NCI-H774 (cell line): ENCODE data around the gene HSD11B1.
"Not testable (repeated sequence)": the region's sequence is repeated elsewhere in the genome, so short reads cannot be mapped to it uniquely, and the experiment has no call there.

Source experiments
- DNase-seq: peaks from one replicate; lab custom pipeline; 2025; lab: John Stamatoyannopoulos, UW

The HSD11B1 gene

GRCh38 chr1:209691237-209691636 is 13.4 kb upstream of the HSD11B1 start:
- DNase-seq: no peak

DNA sequence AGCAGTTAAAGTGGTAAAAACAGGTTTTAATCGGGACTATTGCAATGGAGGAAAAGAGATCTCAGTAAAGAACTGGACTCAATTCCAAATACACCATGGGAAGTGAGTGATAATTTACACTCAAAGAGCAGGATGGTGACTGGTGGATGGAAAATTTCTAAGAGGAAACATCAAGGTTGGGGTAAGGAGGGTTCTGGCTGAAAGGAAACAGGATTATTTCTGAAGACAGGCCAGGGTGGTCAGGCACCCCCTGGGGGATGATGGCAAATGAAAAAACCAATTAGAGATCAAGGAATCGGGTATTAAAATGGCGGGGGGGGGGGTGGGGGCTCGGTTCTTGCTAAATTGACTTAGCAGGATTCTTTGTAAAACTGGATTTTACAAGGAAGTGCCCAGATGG is 12.3 kb upstream of the HSD11B1 start:
- DNase-seq: no peak

DNA sequence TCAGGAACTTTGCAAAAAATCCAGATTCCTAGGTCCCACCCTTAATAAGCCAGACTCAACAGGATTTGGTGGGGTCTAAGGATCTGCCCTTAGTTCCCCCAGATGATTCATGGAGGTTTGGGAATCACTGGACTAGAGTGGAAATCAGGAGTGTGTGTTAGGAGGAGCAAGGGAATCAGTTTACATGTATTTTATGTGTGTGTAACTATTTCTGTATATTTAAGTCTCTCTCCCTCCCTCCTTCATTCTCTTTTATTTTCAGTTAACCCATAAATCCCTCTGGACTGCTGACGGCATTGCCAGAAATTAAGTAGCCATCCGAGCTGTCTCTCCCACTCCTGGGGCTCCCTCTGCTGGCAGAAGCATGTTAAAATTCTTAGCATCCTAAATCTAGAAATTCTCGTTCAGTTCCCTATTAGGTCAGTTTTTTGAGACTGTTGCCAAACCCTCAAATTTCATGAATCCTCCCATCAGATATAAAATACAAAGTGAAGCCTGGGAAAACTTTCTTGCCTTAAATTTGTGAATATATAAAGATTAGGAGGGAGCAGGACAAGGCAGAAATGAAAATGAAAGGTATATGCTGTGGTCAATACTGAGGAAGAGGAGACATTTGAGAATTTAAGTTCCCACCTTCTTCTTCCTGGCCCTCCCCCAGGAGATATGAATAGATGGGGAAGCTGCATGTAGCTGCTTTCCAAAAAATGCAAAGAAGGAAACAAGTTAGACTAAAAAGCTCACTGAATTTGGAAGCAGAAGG is 11.7 kb upstream of the HSD11B1 start:
- peak; percentile 59 for DNase-seq

- DNase-seq: no peak
These were observed 8.0 kb upstream of the HSD11B1 start for GRCh38 chr1:209696673-209697072.

- no peak for DNase-seq
These were observed 7.5 kb upstream of the HSD11B1 start for GRCh38 chr1:209697126-209697525.

DNA sequence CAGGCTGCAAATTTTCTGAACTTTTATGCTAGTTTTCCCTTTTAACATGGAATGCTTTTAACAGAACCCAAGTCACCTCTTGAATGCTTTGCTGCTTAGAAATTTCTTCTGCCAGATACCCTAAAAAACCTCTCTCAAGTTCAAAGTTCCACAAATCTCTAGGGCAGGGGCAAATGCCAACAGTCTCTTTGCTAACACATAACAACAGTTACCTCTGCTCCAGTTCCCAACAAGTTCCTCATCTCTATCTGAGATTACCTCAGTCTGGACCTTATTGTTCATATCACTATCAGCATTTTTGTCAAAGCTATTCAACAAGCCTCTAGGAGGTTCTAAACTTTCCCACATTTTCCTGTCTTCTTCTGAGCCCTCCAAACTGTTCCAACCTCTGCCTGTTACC is 4.0 kb upstream of the HSD11B1 start:
- not testable (repeated sequence) for DNase-seq

- DNase-seq: no peak
These were observed 1.8 kb upstream of the HSD11B1 start for GRCh38 chr1:209702832-209703231.

DNA sequence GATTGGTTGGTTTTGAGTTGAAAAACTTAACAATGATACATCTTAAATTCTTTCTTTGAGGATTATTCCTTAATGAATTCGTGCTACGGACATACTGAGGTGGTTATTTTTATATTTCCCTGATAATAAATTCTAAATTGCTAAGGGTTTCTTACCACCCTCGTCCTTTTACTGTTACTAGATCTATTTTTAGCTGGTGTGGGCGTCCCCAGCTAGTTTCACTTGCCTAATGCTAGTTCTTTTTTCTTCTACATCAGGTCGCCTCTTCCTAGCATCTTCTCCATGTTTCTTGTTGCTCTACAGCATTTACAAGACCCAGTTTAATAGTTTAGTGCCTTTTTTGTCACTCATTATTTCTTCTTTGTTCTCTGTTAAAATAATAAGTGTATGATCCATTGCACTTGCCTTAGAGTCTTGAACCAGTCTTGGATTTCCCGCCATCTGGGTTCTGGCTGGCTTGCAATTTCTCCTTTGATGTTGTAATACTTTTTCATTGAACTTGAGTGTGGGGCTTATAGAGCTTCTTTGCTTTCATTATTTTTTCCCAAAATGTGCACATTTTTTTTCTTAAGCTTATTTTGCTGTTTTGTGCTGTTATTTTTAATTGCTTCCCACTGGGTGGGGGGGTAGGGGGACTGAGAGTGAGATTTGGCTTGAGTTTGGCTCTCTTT is 677 bp upstream of the HSD11B1 start:
- no peak for DNase-seq

GRCh38 chr1:209705033-209705598 is 470 bp downstream of the HSD11B1 start:
- DNase-seq: no peak

DNA sequence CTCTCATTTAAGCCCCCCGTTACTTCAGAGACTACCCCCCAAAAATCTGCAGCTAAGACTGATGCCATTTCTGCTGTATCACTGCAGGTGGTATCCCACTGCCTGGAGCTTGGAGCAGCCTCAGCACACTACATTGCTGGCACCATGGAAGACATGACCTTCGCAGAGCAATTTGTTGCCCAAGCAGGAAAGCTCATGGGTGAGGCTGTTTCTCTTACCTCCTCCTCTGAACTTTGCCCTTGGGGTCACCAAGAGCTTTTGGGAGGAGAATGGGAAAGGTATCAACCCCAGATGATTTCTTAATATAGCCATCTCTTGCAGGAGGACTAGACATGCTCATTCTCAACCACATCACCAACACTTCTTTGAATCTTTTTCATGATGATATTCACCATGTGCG is 2.0 kb downstream of the HSD11B1 start:
- DNase-seq: no peak

DNA sequence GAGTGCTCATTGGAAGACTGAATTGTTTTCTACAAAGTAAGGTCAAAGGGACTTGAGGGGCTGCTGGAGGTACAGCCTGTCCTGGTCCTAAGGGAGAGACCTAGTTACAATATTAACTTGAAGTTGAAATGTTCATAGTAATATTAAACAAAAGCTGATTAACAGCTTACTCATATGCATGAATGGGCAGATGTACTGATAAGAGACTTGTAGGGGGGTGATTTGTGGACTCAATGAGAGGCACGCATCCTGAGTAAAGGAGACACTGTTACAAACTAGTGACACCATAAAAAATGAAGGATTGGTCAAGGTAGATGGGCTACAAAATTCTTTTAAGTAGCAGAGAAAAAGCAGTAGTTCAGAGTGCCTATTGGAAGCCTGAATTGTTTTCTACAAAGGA is 2.7 kb downstream of the HSD11B1 start:
- DNase-seq: no peak

DNA sequence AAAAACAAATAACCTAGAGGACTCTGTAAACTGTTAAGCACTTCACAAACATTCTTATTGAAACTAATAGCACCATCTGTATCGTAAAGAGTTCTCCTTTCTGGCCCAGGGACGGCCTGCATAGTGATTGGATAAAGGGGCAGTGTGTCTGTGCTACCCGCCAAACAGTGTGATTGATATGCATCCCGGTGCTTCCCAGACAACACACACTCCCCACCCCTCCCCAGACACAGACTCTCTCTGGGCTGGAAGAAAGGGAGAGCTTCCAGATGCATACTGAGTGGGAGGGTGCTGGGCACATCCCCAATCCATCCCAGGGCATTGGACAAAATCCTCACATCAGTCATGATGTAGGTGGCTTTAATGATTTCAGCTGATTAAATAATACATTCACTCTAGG is 3.7 kb downstream of the HSD11B1 start:
- DNase-seq: no peak

- DNase-seq: no peak
These were observed 5.4 kb downstream of the HSD11B1 start for GRCh38 chr1:209710093-209710492.

DNA sequence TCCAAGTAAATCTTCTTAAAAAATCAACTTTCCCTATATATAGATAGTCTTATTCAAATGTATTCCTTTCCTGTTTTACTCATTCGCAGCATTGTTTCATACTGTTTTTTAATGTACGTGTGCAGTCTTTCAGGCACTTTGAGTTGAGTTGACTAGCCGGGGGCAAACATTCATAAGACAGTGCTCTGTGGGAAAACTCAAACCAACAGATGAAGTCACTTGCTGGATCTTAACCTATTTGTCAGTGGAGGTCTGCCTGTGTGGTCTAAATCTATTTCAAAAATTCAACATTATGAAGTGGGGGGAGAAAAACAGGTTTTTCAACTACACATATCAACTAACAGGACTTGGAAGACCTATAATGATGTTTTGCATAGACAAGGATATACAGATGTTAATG is 6.2 kb downstream of the HSD11B1 start:
- no peak for DNase-seq

DNA sequence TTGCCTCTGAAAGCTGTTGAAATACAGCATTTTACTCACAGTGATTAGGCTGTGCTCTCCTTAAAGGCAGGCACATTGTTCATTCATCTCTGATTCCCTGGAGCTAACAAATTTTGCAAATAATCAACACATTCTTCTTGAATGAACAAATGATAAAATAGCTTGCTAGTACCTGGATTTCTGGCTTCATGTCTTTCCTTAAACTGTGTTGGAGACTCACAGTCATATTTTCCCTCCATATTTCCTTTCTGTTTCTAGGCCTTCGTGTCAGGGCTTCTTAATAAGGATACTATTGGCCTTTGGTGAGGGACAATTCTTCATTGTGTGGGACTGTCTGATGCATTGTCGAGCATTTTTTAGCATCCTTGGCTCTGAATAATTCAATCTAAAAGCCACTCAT is 9.7 kb downstream of the HSD11B1 start:
- no peak for DNase-seq

- no peak for DNase-seq
These were observed 10.7 kb downstream of the HSD11B1 start for GRCh38 chr1:209715314-209715713.

- no peak for DNase-seq
These were observed 13.2 kb downstream of the HSD11B1 start for GRCh38 chr1:209717818-209718217.

GRCh38 chr1:209720326-209720725 is 15.7 kb downstream of the HSD11B1 start:
- DNase-seq: no peak

GRCh38 chr1:209720826-209721225 is 16.2 kb downstream of the HSD11B1 start:
- DNase-seq: no peak

GRCh38 chr1:209721323-209721722 is 16.7 kb downstream of the HSD11B1 start:
- no peak for DNase-seq

GRCh38 chr1:209723265-209723664 is 18.6 kb downstream of the HSD11B1 start:
- no peak for DNase-seq

DNA sequence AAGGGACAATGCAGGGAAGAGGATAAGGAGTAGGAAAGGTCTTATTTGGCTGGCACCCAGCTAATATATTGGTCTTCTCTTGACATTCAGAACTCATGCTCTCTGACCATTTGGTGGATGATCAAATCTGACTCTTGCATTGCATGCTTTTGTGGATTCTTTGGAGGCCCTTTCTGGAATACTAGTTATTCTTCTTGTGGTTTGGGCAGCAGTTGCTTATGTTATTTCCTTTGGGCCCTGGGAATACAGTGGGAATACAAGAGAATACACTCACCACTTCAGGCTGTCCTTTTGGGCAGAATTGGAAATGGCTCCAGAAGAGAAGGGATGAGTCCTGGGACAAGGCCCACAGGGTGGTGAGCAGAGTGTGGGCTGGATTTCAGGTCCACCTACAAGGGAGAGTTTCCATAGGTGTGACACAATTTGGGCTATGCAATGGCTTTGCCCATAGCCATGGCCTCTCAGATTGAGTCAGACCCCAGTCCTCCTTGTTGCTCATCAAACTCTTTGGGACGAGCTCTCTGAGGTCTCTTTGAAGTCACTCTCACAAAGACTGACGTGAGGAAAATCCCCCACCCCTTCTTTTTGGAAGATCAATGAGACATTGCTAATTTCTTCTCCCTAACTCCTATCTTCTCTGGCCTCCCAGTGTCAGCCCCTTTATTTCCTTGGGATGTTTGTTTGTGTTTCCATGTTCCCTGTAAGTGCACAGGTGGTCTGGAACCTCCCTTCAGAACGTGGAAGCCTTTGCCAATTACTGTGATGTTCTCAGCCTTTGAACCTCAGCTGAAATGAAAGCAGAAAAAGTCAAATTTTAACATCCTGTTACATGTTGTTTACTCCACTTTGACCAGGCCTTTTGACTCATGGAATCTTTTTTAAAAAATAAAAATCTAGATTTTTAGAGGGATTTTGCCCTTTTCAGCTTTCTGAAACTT is 19.4 kb downstream of the HSD11B1 start:
- no peak for DNase-seq
